ENCODE data around the gene HLA-B. TPM values are rescaled to one million over a fixed set of nuclear protein-coding genes. Genes with fewer than 3 reads are reported as not detected.
"Not testable (repeated sequence)": the region's sequence is repeated elsewhere in the genome, so short reads cannot be mapped to it uniquely, and the experiment has no call there.

HLA-B gene
- total and polyA plus RNA-seq, 2 donors from 2014 or later: 1,348 to 1,532 TPM

- no peaks in the 10 kb centered on the region for H3K27me3 ChIP-seq (ENCODE audit: control insufficient read depth, insufficient read depth, low read length)
- no peak overlapping the region for H3K27ac ChIP-seq (ENCODE audit: low read depth in 2 of 2, low read length in 2 of 2)
- no peak overlapping the region for H3K9ac ChIP-seq (ENCODE audit: low read length in 3 of 3)
- H3K9me3 ChIP-seq (ENCODE audit: control insufficient read depth in 2 of 3, insufficient read depth in 1 of 3, low read length in 3 of 3): no peaks in the 10 kb centered on the region
- H3K4me1 ChIP-seq (ENCODE audit: control insufficient read depth in 2 of 3, insufficient read depth in 2 of 3, low read depth in 1 of 3, low read length in 3 of 3): peaks cover 0 to 10% (median 4%) of the 10 kb centered on the region in 3 donors
- no peak for DNase-seq
- TF ChIP-seq CTCF (IDR thresholded peaks at IDR 0.05; ENCODE audit: borderline replicate concordance, extremely low read depth, insufficient read depth): no peak
- intact Hi-C loops (cut with DNase I): no loop called here
- no peaks in the 10 kb centered on the region for H3K36me3 ChIP-seq (ENCODE audit: control insufficient read depth in 2 of 3, insufficient read depth in 3 of 3, low read length in 3 of 3)
- FAIRE-seq: no peak
- H3K4me3 ChIP-seq (ENCODE audit: low read length in 3 of 3): no peak overlapping the region
Measured at GRCh38 chr6:31377029-31377428, 20.1 kb upstream of the HLA-B start.

GRCh38 chr6:31375699-31376098 is 18.7 kb upstream of the HLA-B start:
- DNase-seq (no peak), FAIRE-seq (no peak)
- H3K4me1 ChIP-seq (ENCODE audit: control insufficient read depth in 2 of 3, insufficient read depth in 2 of 3, low read depth in 1 of 3, low read length in 3 of 3): peaks cover 0 to 10% (median 4%) of the 10 kb centered on the region in 3 donors
- no peaks in the 10 kb centered on the region for H3K36me3 ChIP-seq (ENCODE audit: control insufficient read depth in 2 of 3, insufficient read depth in 3 of 3, low read length in 3 of 3)
- no peak overlapping the region for H3K27ac ChIP-seq (ENCODE audit: low read depth in 2 of 2, low read length in 2 of 2)
- H3K9ac ChIP-seq (ENCODE audit: low read length in 3 of 3): no peak overlapping the region
- intact Hi-C loops (cut with DNase I): no loop called here
- H3K9me3 ChIP-seq (ENCODE audit: control insufficient read depth in 2 of 3, insufficient read depth in 1 of 3, low read length in 3 of 3): peaks cover 0 to 3% (median 0%) of the 10 kb centered on the region in 3 donors
- TF ChIP-seq CTCF (IDR thresholded peaks at IDR 0.05; ENCODE audit: borderline replicate concordance, extremely low read depth, insufficient read depth): no peak
- no peak overlapping the region for H3K4me3 ChIP-seq (ENCODE audit: low read length in 3 of 3)
- H3K27me3 ChIP-seq (ENCODE audit: control insufficient read depth, insufficient read depth, low read length): no peaks in the 10 kb centered on the region

- H3K36me3 ChIP-seq (ENCODE audit: control insufficient read depth in 2 of 3, insufficient read depth in 3 of 3, low read length in 3 of 3); DNase-seq; H3K27me3 ChIP-seq (ENCODE audit: control insufficient read depth, insufficient read depth, low read length); H3K4me3 ChIP-seq (ENCODE audit: low read length in 3 of 3); H3K27ac ChIP-seq (ENCODE audit: low read depth in 2 of 2, low read length in 2 of 2); FAIRE-seq; intact Hi-C loops (cut with DNase I); H3K9me3 ChIP-seq (ENCODE audit: control insufficient read depth in 2 of 3, insufficient read depth in 1 of 3, low read length in 3 of 3); H3K4me1 ChIP-seq (ENCODE audit: control insufficient read depth in 2 of 3, insufficient read depth in 2 of 3, low read depth in 1 of 3, low read length in 3 of 3); H3K9ac ChIP-seq (ENCODE audit: low read length in 3 of 3): not testable (repeated sequence)
Measured at GRCh38 chr6:31374118-31374517, 17.1 kb upstream of the HLA-B start.

GRCh38 chr6:31368461-31368860 is 11.5 kb upstream of the HLA-B start:
- peaks cover 0 to 5% (median 0%) of the 10 kb centered on the region in 3 donors for H3K4me1 ChIP-seq (ENCODE audit: control insufficient read depth in 2 of 3, insufficient read depth in 2 of 3, low read depth in 1 of 3, low read length in 3 of 3)
- H3K36me3 ChIP-seq (ENCODE audit: control insufficient read depth in 2 of 3, insufficient read depth in 3 of 3, low read length in 3 of 3): no peaks in the 10 kb centered on the region
- H3K27ac ChIP-seq (ENCODE audit: low read depth in 2 of 2, low read length in 2 of 2): no peak overlapping the region
- H3K9ac ChIP-seq (ENCODE audit: low read length in 3 of 3): no peak overlapping the region
- H3K9me3 ChIP-seq (ENCODE audit: control insufficient read depth in 2 of 3, insufficient read depth in 1 of 3, low read length in 3 of 3): peaks cover 0 to 3% (median 0%) of the 10 kb centered on the region in 3 donors
- DNase-seq (no peak), FAIRE-seq (no peak)
- no peak for TF ChIP-seq CTCF (IDR thresholded peaks at IDR 0.05; ENCODE audit: borderline replicate concordance, extremely low read depth, insufficient read depth)
- peaks cover 6% of the 10 kb centered on the region for H3K27me3 ChIP-seq (ENCODE audit: control insufficient read depth, insufficient read depth, low read length)
- intact Hi-C loops (cut with DNase I): loop anchor here (10.0 kb wide), 1 partner anchor 164 kb away; no protein-coding TSS in a partner anchor
- no peak overlapping the region for H3K4me3 ChIP-seq (ENCODE audit: low read length in 3 of 3)

Measured in kidney (tissue), 14 donors.